Measurements from ENCODE around the gene MYOG. TPM values are rescaled to one million over a fixed set of nuclear protein-coding genes. Genes with fewer than 3 reads are reported as not detected.

The MYOG gene
- total and polyA plus RNA-seq, 10 donors = not detected

DNA sequence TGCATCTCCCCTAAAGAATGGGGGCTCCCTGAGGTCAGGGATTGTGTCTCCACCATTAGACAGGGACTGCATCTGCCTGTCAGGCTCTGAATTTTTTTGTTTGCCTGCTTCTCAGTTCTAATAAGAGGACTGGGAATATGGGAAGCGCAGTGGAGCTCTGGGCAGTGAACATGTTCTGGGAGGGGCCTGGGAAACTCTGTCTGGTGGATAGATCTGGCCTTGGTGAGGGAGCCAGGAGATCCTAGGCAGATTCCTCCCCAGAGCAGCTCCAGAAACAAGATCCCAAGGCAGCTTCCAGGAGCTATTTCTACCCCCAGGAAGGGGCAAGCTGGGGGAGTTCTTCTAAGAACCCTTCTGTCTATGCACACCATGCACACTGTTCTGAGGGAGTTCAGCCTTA, 12.6 kb upstream of the MYOG start:
- H3K36me3 ChIP-seq = no peaks in the 10 kb centered on the region
- H3K27ac ChIP-seq = no peak overlapping the region
- H3K4me3 ChIP-seq = no peak overlapping the region
- H3K9me3 ChIP-seq = peaks cover 0 to 32% (median 26%) of the 10 kb centered on the region in 8 donors
- H3K27me3 ChIP-seq (replicated peaks in 1 of 7) = peaks cover 0 to 17% (median 0%) of the 10 kb centered on the region in 7 donors
- intact Hi-C loops (cut with DNase I; ENCODE audit: low total_unique reads) = no loop called here
- 79 to 98% (median 88%) methylated on average over 1 of the region's 1 CpG for WGBS, 5 donors
- H3K4me1 ChIP-seq = peaks cover 0 to 9% (median 3%) of the 10 kb centered on the region in 6 donors
- DNase-seq = no peak
- no peak for TF ChIP-seq CTCF (IDR thresholded peaks at IDR 0.05 in 8 of 11, conservative IDR thresholded peaks at IDR 0.05 in 3 of 11)
- no peak for TF ChIP-seq POLR2A (IDR thresholded peaks at IDR 0.05)

GRCh38 chr1:203097001-203097400, 11.2 kb upstream of the MYOG start:
- intact Hi-C loops (cut with DNase I; ENCODE audit: low total_unique reads) = no loop called here
- Histone ChIP-seq H3K9me3 (peaks cover 0 to 32% (median 26%) of the 10 kb centered on the region in 8 donors), H3K4me1 (peaks cover 0 to 4% (median 1%) of the 10 kb centered on the region in 6 donors), H3K27ac (no peak overlapping the region), H3K4me3 (no peak overlapping the region), H3K27me3 (replicated peaks in 1 of 7) (peaks cover 0 to 27% (median 0%) of the 10 kb centered on the region in 7 donors), H3K36me3 (no peaks in the 10 kb centered on the region)
- 68 to 100% (median 80%) methylated on average over 1 of the region's 1 CpG for WGBS, 5 donors
- TF ChIP-seq POLR2A (IDR thresholded peaks at IDR 0.05) (no peak), POLR2AphosphoS5 (IDR thresholded peaks at IDR 0.05) (no peak), CTCF (IDR thresholded peaks at IDR 0.05 in 8 of 11, conservative IDR thresholded peaks at IDR 0.05 in 3 of 11) (no peak)
- no peak for DNase-seq

GRCh38 chr1:203096566-203096965, 10.8 kb upstream of the MYOG start:
- DNase-seq = no peak
- Histone ChIP-seq H3K27me3 (replicated peaks in 1 of 7) (peaks cover 0 to 29% (median 0%) of the 10 kb centered on the region in 7 donors), H3K9me3 (peaks cover 0 to 32% (median 26%) of the 10 kb centered on the region in 8 donors), H3K36me3 (no peaks in the 10 kb centered on the region), H3K27ac (no peak overlapping the region), H3K4me3 (no peak overlapping the region), H3K4me1 (peaks cover 0 to 4% (median 0%) of the 10 kb centered on the region in 6 donors)
- intact Hi-C loops (cut with DNase I; ENCODE audit: low total_unique reads) = no loop called here
- TF ChIP-seq POLR2AphosphoS5 (IDR thresholded peaks at IDR 0.05) (no peak), CTCF (IDR thresholded peaks at IDR 0.05 in 8 of 11, conservative IDR thresholded peaks at IDR 0.05 in 3 of 11) (no peak), POLR2A (IDR thresholded peaks at IDR 0.05) (no peak)

DNA sequence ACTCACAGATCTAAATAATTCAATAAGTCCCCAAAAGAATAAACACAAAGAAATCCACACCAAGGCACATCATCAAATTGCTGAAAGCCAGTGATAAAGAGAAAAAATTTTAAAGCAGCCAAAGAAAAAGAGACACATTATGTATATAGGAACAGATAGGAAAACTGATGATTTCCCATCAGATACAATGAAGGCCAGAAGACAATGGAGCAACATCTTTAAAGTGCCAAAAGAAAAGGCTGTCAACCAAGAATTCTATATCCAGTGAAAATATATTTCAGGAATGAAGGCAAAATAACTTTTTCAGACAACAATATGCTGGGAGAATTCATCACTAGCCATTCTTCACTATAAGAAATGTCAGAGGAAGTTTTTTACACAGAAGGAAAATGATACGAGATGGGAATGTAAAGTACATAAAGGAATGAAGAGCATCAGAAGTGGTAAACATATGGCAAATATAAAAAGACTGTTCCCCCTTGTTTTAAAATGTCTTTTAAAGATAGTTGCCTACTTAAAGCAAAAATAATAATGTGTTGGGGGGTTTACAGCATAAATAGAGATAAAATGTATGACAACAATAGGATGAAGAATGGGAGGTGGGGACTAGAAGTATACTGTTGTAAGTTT, 9.4 kb upstream of the MYOG start:
- no peak overlapping the region for H3K4me3 ChIP-seq
- no peaks in the 10 kb centered on the region for H3K36me3 ChIP-seq
- DNase-seq = no peak
- no peak overlapping the region for H3K27ac ChIP-seq
- intact Hi-C loops (cut with DNase I; ENCODE audit: low total_unique reads) = no loop called here
- WGBS, 5 donors = 84 to 94% (median 90%) methylated on average over 1 of the region's 1 CpG
- no peak for TF ChIP-seq CTCF (IDR thresholded peaks at IDR 0.05 in 8 of 11, conservative IDR thresholded peaks at IDR 0.05 in 3 of 11)
- no peak for TF ChIP-seq POLR2A (IDR thresholded peaks at IDR 0.05)
- TF ChIP-seq POLR2AphosphoS5 (IDR thresholded peaks at IDR 0.05) = no peak
- H3K9me3 ChIP-seq = peaks cover 0 to 32% (median 26%) of the 10 kb centered on the region in 8 donors
- H3K27me3 ChIP-seq (replicated peaks in 1 of 7) = peaks cover 0 to 32% (median 0%) of the 10 kb centered on the region in 7 donors
- H3K4me1 ChIP-seq = peaks cover 0 to 4% (median 0%) of the 10 kb centered on the region in 6 donors

Measured in spleen (tissue), 11 donors.